Measurements from ENCODE around the gene SLC37A3. TPM values are rescaled to one million over a fixed set of nuclear protein-coding genes. Genes with fewer than 3 reads are reported as not detected.

The SLC37A3 gene
- total RNA-seq, 2 experiments from 2014 or later: 19.9 to 23.9 TPM

DNA sequence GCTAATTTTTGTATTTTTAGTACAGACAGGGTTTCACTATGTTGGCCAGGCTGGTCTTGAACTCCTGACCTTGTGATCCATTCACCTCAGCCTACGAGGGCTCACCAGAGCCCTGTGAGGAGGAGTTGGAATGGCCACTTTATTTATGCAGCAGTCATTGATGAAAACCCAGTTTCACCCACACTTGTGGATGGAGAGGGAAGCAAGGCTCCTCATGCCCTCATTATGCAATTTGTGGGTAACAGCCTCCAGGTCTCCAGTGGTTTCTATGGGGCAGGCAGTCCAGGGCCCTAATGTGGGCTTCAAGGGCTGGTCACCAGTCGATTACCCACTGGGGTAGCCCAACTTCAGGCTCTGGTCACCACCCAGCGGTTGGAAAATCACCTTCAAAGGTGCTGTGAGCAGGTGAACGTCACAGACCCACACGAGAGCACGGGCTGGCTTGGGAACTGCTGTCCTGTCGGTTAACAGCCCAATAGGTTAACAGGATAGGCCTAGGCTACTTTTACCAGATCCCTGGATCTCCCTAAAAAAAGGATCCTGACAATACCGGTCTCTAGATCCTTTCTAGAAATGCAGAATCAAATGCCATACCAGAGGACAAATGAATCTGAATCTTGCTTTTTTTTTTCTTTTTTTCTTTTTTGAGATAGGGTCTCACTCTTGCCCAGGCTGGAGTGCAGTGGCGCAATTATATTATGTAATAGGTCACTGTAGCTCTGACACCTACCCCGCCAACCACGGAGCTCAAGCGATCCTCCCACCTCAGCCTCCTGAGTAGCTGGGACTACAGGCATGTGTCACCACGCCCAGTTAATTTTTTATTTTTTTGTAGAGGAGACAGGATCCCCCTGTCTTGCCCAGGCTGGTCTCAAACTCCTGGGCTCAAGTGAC is 97.8 kb downstream of the SLC37A3 start:
- Mint-ChIP-seq H3K27ac (no peak overlapping the region), H3K27me3 (ENCODE audit: low read depth) (no peaks in the 10 kb centered on the region), H3K4me1 (ENCODE audit: low read depth) (peaks cover 4% of the 10 kb centered on the region), H3K4me3 (no peak overlapping the region), H3K36me3 (ENCODE audit: low read depth) (no peaks in the 10 kb centered on the region), H3K9me3 (ENCODE audit: insufficient read depth) (no peaks in the 10 kb centered on the region)
- ATAC-seq (no peak), DNase-seq (no peak)
- POLR2A ChIA-PET: no interaction called here
- CTCF ChIA-PET: no interaction called here

DNA sequence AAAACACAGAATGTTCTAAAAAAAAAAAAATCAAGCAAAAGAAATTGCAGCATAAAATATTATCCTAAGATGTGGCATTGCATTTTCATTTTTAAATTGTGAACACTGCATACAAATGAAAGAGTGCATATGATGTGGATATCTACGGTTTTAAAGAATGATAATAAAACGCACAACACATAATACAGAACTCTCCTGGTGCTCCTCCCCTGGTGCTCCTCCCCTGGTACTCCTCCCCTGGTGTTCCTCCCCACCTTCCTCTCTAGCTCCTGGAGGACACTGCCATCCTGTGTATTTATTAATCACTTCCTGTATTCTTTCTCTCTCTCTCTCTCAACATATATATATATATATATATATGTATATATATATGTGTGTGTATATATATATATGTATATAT is 100.1 kb downstream of the SLC37A3 start:
- ChIA-PET CTCF (interaction anchor here (1.1 kb wide), 1 partner anchor 161 kb away, joined by 3 read pairs; no protein-coding TSS in a partner anchor), POLR2A (no interaction called here)
- Mint-ChIP-seq H3K4me1 (ENCODE audit: low read depth) (no peaks in the 10 kb centered on the region), H3K27me3 (ENCODE audit: low read depth) (no peaks in the 10 kb centered on the region), H3K27ac (no peak overlapping the region), H3K36me3 (ENCODE audit: low read depth) (no peaks in the 10 kb centered on the region), H3K9me3 (ENCODE audit: insufficient read depth) (no peaks in the 10 kb centered on the region), H3K4me3 (no peak overlapping the region)
- ATAC-seq (no peak), DNase-seq (no peak)

DNA sequence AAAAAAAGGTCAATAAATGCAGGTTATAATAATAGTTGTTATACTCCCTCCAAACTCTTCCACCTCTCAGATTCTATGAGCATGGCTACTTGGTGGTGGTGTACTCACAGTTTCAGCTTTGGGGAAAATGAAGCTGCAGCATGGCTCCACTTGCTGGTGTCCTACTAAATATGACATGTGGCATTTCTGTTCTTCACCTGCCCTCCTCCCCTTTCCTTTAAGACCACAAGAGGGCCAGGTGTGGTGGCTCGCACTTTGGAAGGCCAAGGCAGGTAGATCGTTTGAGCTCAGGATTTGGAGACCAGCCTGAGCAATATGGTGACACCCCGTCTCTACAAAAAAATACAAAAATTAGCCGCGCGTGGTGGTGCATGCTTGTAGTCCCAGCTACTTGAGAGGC is 101.1 kb downstream of the SLC37A3 start:
- Mint-ChIP-seq H3K4me3 (no peak overlapping the region), H3K9me3 (ENCODE audit: insufficient read depth) (no peaks in the 10 kb centered on the region), H3K4me1 (ENCODE audit: low read depth) (no peaks in the 10 kb centered on the region), H3K36me3 (ENCODE audit: low read depth) (no peaks in the 10 kb centered on the region), H3K27me3 (ENCODE audit: low read depth) (no peaks in the 10 kb centered on the region), H3K27ac (no peak overlapping the region)
- CTCF ChIA-PET: interaction anchor here (0.6 kb wide), 1 partner anchor 262 kb away, joined by 3 read pairs; no protein-coding TSS in a partner anchor
- no peak for ATAC-seq
- DNase-seq: no peak
- POLR2A ChIA-PET: no interaction called here

DNA sequence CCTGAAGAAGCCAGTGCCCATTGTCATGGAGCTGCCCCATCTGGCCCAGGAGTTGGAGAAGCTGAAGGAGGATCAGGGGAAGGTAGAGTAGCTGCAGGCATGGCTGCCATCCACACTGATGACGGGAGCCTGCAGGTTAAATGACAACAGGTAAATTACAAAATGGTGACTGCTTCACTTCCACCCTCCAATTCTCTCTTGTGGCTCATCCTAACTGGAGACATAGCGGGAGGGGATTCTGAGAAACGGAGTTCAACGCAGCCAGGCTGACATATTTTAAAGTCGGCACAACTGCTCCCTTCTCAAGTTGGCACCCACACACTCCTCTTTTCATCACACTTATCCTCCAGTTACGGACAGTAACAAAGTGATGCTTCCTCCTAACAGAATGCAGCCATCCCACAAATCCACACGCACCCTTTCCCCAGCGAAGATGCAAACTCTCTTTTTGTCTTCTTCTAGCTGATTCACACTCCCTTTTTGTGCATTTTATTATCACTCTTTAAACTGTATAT is 103.0 kb downstream of the SLC37A3 start:
- ChIA-PET CTCF (no interaction called here), POLR2A (no interaction called here)
- Mint-ChIP-seq H3K9me3 (ENCODE audit: insufficient read depth) (no peaks in the 10 kb centered on the region), H3K4me3 (no peak overlapping the region), H3K27ac (no peak overlapping the region), H3K36me3 (ENCODE audit: low read depth) (no peaks in the 10 kb centered on the region), H3K4me1 (ENCODE audit: low read depth) (no peaks in the 10 kb centered on the region), H3K27me3 (ENCODE audit: low read depth) (no peaks in the 10 kb centered on the region)
- ATAC-seq (no peak), DNase-seq (no peak)

DNA sequence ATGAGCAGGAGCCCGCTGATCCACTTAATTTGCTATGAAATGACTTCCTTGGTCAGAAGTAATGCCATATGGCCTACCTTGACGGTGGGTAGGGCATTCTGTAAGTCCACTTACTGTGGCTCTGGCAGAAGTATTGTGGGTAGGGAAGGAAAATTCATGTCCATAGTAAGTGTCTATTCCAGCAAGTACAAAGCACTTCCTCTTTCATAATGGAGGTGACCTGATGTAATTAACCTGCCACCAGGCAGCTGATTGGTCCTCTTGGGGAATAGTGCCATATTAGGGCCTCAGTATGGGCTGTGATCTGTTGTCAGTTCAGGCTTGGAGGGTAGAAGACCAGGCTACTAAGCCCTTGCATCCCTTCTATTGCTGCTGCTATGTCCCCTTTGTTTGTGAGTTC is 103.9 kb downstream of the SLC37A3 start:
- ChIA-PET POLR2A (no interaction called here), CTCF (interaction anchor here (0.7 to 1.3 kb wide), 2 partner anchors 10 to 31 kb away, joined by 3 read pairs; no protein-coding TSS in a partner anchor)
- no peaks in the 10 kb centered on the region for H3K27me3 Mint-ChIP-seq (ENCODE audit: low read depth)
- DNase-seq: no peak
- no peak overlapping the region for H3K4me3 Mint-ChIP-seq
- H3K27ac Mint-ChIP-seq: no peak overlapping the region
- no peak for ATAC-seq
- H3K36me3 Mint-ChIP-seq (ENCODE audit: low read depth): no peaks in the 10 kb centered on the region
- no peaks in the 10 kb centered on the region for H3K9me3 Mint-ChIP-seq (ENCODE audit: insufficient read depth)
- no peaks in the 10 kb centered on the region for H3K4me1 Mint-ChIP-seq (ENCODE audit: low read depth)

DNA sequence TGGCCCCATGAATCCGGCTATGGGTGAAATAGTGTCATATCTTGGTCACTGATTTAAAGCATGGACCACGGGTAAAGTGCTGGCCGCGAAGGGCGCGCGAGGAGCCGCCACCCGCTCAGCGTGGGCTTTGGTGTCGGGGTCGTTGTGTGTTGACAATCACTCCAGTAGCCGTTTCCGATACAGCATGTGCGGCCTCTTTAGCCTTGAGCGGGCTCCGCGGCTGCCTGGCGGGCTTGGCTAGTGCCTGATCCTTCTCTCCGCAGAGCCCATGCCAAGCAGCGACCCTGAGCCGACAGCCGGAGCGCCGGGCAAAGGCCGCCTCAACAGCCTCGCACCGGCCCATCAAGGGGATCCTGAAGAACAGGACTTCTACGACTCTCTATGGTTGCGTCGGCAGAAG is 105.9 kb downstream of the SLC37A3 start:
- ATAC-seq (no peak), DNase-seq (no peak)
- no peaks in the 10 kb centered on the region for H3K4me1 Mint-ChIP-seq (ENCODE audit: low read depth)
- no peak overlapping the region for H3K4me3 Mint-ChIP-seq
- H3K27ac Mint-ChIP-seq: no peak overlapping the region
- H3K36me3 Mint-ChIP-seq (ENCODE audit: low read depth): no peaks in the 10 kb centered on the region
- ChIA-PET POLR2A (no interaction called here), CTCF (interaction anchor here (1.3 kb wide), 1 partner anchor 11 kb away, joined by 3 read pairs; no protein-coding TSS in a partner anchor)
- H3K9me3 Mint-ChIP-seq (ENCODE audit: insufficient read depth): no peaks in the 10 kb centered on the region
- H3K27me3 Mint-ChIP-seq (ENCODE audit: low read depth): no peaks in the 10 kb centered on the region

DNA sequence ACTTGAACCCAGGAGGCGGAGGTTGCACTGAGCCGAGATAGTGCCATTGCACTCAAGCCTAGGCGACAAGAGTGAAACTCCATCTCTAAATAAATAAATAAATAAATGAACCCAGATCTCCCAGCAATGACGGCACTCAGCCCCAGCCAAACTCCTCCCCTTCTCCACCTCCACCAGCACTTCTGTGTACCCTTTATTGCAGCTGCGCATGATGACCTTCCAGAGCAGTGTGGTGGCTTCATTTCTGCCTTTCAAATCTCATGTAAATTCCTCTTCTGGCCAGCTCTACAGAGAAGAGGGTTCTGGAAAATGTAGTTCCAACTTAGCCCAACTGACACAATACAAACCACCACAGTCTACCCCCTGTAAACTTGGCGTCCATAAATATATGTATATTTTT is 108.5 kb downstream of the SLC37A3 start:
- no peak for ATAC-seq

DNA sequence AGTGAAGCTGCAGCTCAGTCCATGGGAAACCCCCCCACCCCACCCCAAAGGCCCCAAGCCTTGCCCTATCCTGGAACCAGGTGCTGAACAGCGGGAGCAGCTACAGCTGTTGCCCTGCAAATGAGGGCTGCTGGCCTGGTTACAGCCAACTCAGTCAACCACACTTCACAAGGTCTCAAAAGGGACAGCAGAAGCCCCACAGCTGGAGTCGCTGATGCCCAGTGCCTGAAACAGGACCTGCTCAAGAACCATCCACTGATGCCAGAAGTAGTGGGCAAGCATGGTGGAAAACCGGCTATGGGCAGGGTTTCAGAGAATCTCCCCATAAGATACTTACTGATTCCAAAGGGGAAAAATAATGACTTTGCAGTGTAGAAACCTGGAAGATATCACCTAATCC is 110.3 kb downstream of the SLC37A3 start:
- Mint-ChIP-seq H3K9me3 (ENCODE audit: insufficient read depth) (no peaks in the 10 kb centered on the region), H3K36me3 (ENCODE audit: low read depth) (no peaks in the 10 kb centered on the region), H3K4me1 (ENCODE audit: low read depth) (no peaks in the 10 kb centered on the region), H3K27ac (no peak overlapping the region), H3K4me3 (no peak overlapping the region), H3K27me3 (ENCODE audit: low read depth) (no peaks in the 10 kb centered on the region)
- ChIA-PET CTCF (no interaction called here), POLR2A (no interaction called here)
- ATAC-seq: no peak
- DNase-seq: no peak

More for the DNA sequence above, 108.5 kb downstream of the SLC37A3 start:
- Mint-ChIP-seq H3K4me3 (no peak overlapping the region), H3K27ac (no peak overlapping the region), H3K4me1 (ENCODE audit: low read depth) (no peaks in the 10 kb centered on the region), H3K9me3 (ENCODE audit: insufficient read depth) (no peaks in the 10 kb centered on the region), H3K27me3 (ENCODE audit: low read depth) (no peaks in the 10 kb centered on the region), H3K36me3 (ENCODE audit: low read depth) (no peaks in the 10 kb centered on the region)
- no peak for DNase-seq
- ChIA-PET POLR2A (no interaction called here), CTCF (interaction anchor here (0.9 kb wide), 1 partner anchor 83 kb away, joined by 3 read pairs; no protein-coding TSS in a partner anchor)

DNA sequence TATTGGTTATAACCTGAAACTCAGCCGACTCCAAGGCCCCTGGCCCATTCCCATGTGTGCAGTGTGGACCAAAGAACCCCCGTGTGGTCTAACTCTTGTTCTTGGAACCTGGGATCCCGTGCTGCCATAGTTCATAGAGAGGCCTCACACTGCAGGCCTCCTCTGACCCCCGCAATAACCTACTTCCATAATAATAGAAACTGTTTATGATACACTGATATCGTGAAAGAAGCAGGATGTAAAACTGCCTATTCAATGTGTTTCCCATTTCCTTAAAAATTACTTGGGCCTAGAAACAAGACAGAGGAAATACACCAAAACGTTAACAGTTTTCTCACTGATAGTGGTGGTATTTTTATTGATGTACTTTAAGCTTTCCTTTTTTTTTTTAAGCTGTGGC is 112.4 kb downstream of the SLC37A3 start:
- Mint-ChIP-seq H3K27ac (no peak overlapping the region), H3K4me1 (ENCODE audit: low read depth) (no peaks in the 10 kb centered on the region), H3K27me3 (ENCODE audit: low read depth) (no peaks in the 10 kb centered on the region), H3K4me3 (no peak overlapping the region), H3K36me3 (ENCODE audit: low read depth) (no peaks in the 10 kb centered on the region), H3K9me3 (ENCODE audit: insufficient read depth) (no peaks in the 10 kb centered on the region)
- ATAC-seq: no peak
- ChIA-PET POLR2A (no interaction called here), CTCF (no interaction called here)
- no peak for DNase-seq

DNA sequence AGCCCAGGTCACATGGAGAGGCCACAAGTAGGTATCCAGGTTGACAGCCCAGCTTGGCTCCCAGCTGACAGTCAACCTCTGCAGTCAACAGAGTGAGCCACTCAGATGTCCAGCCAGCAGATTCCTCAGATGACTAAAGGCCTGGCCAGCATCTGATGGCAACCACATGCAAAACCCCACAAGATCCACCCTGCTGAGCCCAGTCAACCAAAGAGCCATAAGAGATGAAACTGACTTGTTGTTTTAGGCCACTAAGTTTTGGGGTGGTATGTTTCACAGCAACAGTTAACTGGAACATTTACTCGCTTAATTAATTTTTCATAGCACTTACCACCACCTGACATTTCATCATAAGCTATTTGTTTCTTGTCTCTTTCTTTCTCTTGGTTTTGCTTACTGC is 114.3 kb downstream of the SLC37A3 start:
- ATAC-seq (no peak), DNase-seq (no peak)
- Mint-ChIP-seq H3K27ac (no peak overlapping the region), H3K4me3 (no peak overlapping the region), H3K9me3 (ENCODE audit: insufficient read depth) (no peaks in the 10 kb centered on the region), H3K36me3 (ENCODE audit: low read depth) (no peaks in the 10 kb centered on the region), H3K4me1 (ENCODE audit: low read depth) (no peaks in the 10 kb centered on the region), H3K27me3 (ENCODE audit: low read depth) (peaks cover 3% of the 10 kb centered on the region)
- ChIA-PET CTCF (no interaction called here), POLR2A (no interaction called here)

All from activated CD8-positive, alpha-beta T cell treated with anti-CD3 and anti-CD28 coated beads, Interleukin-2, amount 10 ng/mL, durations not matched to agents 7 days and 5 days (primary cell).